HCT116 (cell line): ENCODE measurements around the gene PRDM8. TPM values are rescaled to one million over a fixed set of nuclear protein-coding genes. Genes with fewer than 3 reads are reported as not detected.

ENCODE experiments used
- ATAC-seq: fragments of 200-7000 bp; cut with Tn5 transposase; 2 replicates; pipeline ENCODE4 v1.9.1; 2020; ENCODE audit warnings: mild to moderate bottlenecking, moderate library complexity
- BruUV-seq: library from RNA; stranded (reverse); fragments of 400-500 nt; replicated peaks from 2 replicates; lab custom pipeline; 2021; lab: Mats Ljungman, UMichigan
- CTCF ChIA-PET: fragments of 300-600 bp; sonication (Branson Sonifier 250); formaldehyde crosslinking; loops from one replicate; lab custom pipeline; 2021; ENCODE audit warnings: antibody characterized with exemption; lab: Charles Lee
- POLR2A ChIA-PET: fragments of 300-600, 350-600 bp; sonication (Branson Sonifier 250); formaldehyde crosslinking; loops from one replicate; lab custom pipeline; 2021; ENCODE audit warnings: antibody characterized with exemption; lab: Charles Lee
- RAD21 ChIA-PET, 2 experiments: fragments of 300-600 bp; sonication (Branson Sonifier 250); formaldehyde crosslinking; loops; one replicate each; lab custom pipeline; 2023; ENCODE audit warnings: low total read pairs in 2 of 2; ENCODE audit not compliant: uncharacterized antibody in 2 of 2, unreplicated experiment in 2 of 2, low non-redundant PET in 1 of 2; lab: Charles Lee
- DNase-seq: peaks from one replicate; pipeline ENCODE4 v3.0.0-alpha.2; 2010; ENCODE audit warnings: low read depth, low spot score
- H2AFZ ChIP-seq: fragments of 200-600 bp; shearing (Covaris generic), sonication (generic); 2 replicates; pipeline ENCODE4 v1.6.1; 2017; ENCODE audit warnings: low read depth, mixed run types, mixed read lengths, antibody characterized with exemption, low read length; ENCODE audit not compliant: poor library complexity, severe bottlenecking
- H3K27ac ChIP-seq: 2 replicates; pipeline ENCODE4 v1.5.1; 2012; ENCODE audit warnings: low read depth, low read length
- H3K27me3 ChIP-seq: fragments of 200-600 bp; sonication (generic); 2 replicates; pipeline ENCODE4 v1.6.1; 2016; ENCODE audit warnings: mixed run types, low read length, mixed read lengths; ENCODE audit not compliant: insufficient read depth
- H3K36me3 ChIP-seq, 2 experiments: fragments of 200-500 bp in 1 of 2; fragments of 200-600 bp in 1 of 2; sonication (Bioruptor generic) in 1 of 2; sonication (generic) in 1 of 2; 2 replicates each; pipeline versions ENCODE4 v1.5.1 to v1.6.1; 2014 to 2016; ENCODE audit warnings: low read length in 2 of 2, inconsistent platforms in 1 of 2, mixed read lengths in 1 of 2, mixed run types in 1 of 2; ENCODE audit not compliant: insufficient read depth in 2 of 2, control insufficient read depth in 1 of 2
- H3K4me1 ChIP-seq, 2 experiments: fragments of 200-600 bp in 1 of 2; sonication (generic) in 1 of 2; 2 replicates each; pipeline versions ENCODE4 v1.5.1 to v1.6.1; 2012 to 2017; ENCODE audit warnings: low read length in 2 of 2, inconsistent platforms in 1 of 2, mild to moderate bottlenecking in 1 of 2, mixed read lengths in 1 of 2, mixed run types in 1 of 2, moderate library complexity in 1 of 2; ENCODE audit not compliant: insufficient read depth in 2 of 2, control insufficient read depth in 1 of 2
- H3K4me2 ChIP-seq: fragments of 200-600 bp; sonication (generic); 2 replicates; pipeline ENCODE4 v1.6.1; 2017; ENCODE audit warnings: mixed run types, low read length, mixed read lengths
- H3K4me3 ChIP-seq, 2 experiments: fragments of 200-600 bp in 1 of 2; sonication (generic) in 1 of 2; replicated peaks in 1 of 2; 2 replicates each; pipeline ENCODE4 v1.5.1; 2011 to 2016; ENCODE audit warnings: low read length in 2 of 2, control low read depth in 1 of 2, low read depth in 1 of 2, mild to moderate bottlenecking in 1 of 2, mixed read lengths in 1 of 2, mixed run types in 1 of 2
- H3K79me2 ChIP-seq: fragments of 200-600 bp; sonication (generic); 2 replicates; pipeline ENCODE4 v1.6.1; 2017; ENCODE audit warnings: mild to moderate bottlenecking, mixed run types, low read length, moderate library complexity, mixed read lengths; ENCODE audit not compliant: insufficient read depth
- H3K9ac ChIP-seq: fragments of 200-600 bp; sonication (generic); 2 replicates; pipeline ENCODE4 v1.6.1; 2016; ENCODE audit warnings: low read length, mixed read lengths
- H3K9me2 ChIP-seq: fragments of 200-600 bp; sonication (generic), shearing (Covaris generic); 2 replicates; pipeline ENCODE4 v1.6.1; 2017; ENCODE audit warnings: mixed run types, mild to moderate bottlenecking, moderate library complexity; ENCODE audit not compliant: insufficient read depth
- H3K9me3 ChIP-seq, 2 experiments: fragments of 200-500 bp in 1 of 2; fragments of 200-600 bp in 1 of 2; sonication (Bioruptor generic) in 1 of 2; sonication (generic) in 1 of 2; 2 replicates each; pipeline ENCODE4 v1.6.1; 2014 to 2017; ENCODE audit warnings: low read length in 2 of 2, mixed read lengths in 2 of 2, inconsistent platforms in 1 of 2, low read depth in 1 of 2, mild to moderate bottlenecking in 1 of 2, mixed run types in 1 of 2, moderate library complexity in 1 of 2; ENCODE audit not compliant: control insufficient read depth in 1 of 2, insufficient read depth in 1 of 2
- H4K20me1 ChIP-seq: fragments of 200-600 bp; sonication (generic), shearing (Covaris generic); 2 replicates; pipeline ENCODE4 v1.6.1; 2017; ENCODE audit warnings: mixed run types, mild to moderate bottlenecking, moderate library complexity; ENCODE audit not compliant: insufficient read depth
- CEBPB ChIP-seq: IDR thresholded peaks from 2 replicates; pipeline ENCODE4 v1.6.1; 2012; ENCODE audit warnings: low read depth
- EGR1 ChIP-seq: IDR thresholded peaks from 2 replicates; pipeline ENCODE4 v1.6.1; 2012; ENCODE audit warnings: low read depth
- ELF1 ChIP-seq: IDR thresholded peaks from 2 replicates; pipeline ENCODE4 v1.6.1; 2012; ENCODE audit warnings: low read depth, borderline replicate concordance
- EZH2 ChIP-seq: fragments of 200-600 bp; sonication (generic); IDR thresholded peaks from 2 replicates; pipeline ENCODE4 v1.6.1; 2017; ENCODE audit warnings: antibody characterized with exemption, mixed run types
- FOSL1 ChIP-seq: IDR thresholded peaks from 2 replicates; pipeline ENCODE4 v1.6.1; 2012; ENCODE audit warnings: low read depth
- JUND ChIP-seq: IDR thresholded peaks from 2 replicates; pipeline ENCODE4 v1.6.1; 2012
- POLR2AphosphoS5 ChIP-seq: IDR thresholded peaks from 2 replicates; pipeline ENCODE4 v1.6.1; 2011; ENCODE audit warnings: mild to moderate bottlenecking, low read depth, low read length, moderate library complexity
- RAD21 ChIP-seq: IDR thresholded peaks from 2 replicates; pipeline ENCODE4 v1.6.1; 2012; ENCODE audit warnings: low read depth, mild to moderate bottlenecking
- SIN3A ChIP-seq: IDR thresholded peaks from 2 replicates; pipeline ENCODE4 v1.6.1; 2012; ENCODE audit warnings: low read depth
- SRF ChIP-seq: IDR thresholded peaks from 2 replicates; pipeline ENCODE4 v1.6.1; 2012; ENCODE audit warnings: low read depth
- TCF7L2 ChIP-seq: IDR thresholded peaks from 2 replicates; pipeline ENCODE4 v1.7.0; 2011; ENCODE audit warnings: borderline replicate concordance, inconsistent platforms; ENCODE audit not compliant: insufficient read depth, insufficient read length; ENCODE audit errors: extremely low read depth
- ZBTB33 ChIP-seq: IDR thresholded peaks from 2 replicates; pipeline ENCODE4 v1.6.1; 2011; ENCODE audit warnings: mild to moderate bottlenecking, low read length, moderate library complexity; ENCODE audit not compliant: insufficient replicate concordance; ENCODE audit errors: extremely low read depth
- ZFX ChIP-seq: fragments of 450-650 bp; IDR thresholded peaks from 2 replicates; pipeline ENCODE4 v1.6.1; 2017
- ZNF274 ChIP-seq: fragments of 200-500 bp; sonication (Bioruptor generic); IDR thresholded peaks from 2 replicates; pipeline ENCODE4 v1.6.1; 2014; ENCODE audit warnings: mild to moderate bottlenecking, low read depth, low read length, inconsistent platforms
- intact Hi-C: fragments of 100-400 bp; cut with micrococcal nuclease; formaldehyde crosslinking; loops from 2 replicates; pipeline ENCODE4 v1.10.0; 2022
- total RNA-seq: library from RNA; stranded (reverse); gene quantifications from one replicate; pipeline ENCODE4 v1.2.1, GENCODE V29; 2021; ENCODE audit not compliant: unreplicated experiment
- TF ChIP-seq, protein P1 (sequence below): IDR thresholded peaks from 2 replicates; pipeline ENCODE4 v1.6.1; 2012; ENCODE audit warnings: low read depth
- TF ChIP-seq, protein P2 (sequence below): IDR thresholded peaks from 2 replicates; pipeline ENCODE4 v1.6.1; 2012
- TF ChIP-seq, protein P3 (sequence below), 3 experiments: fragments of 200-600 bp in 1 of 3; sonication (generic) in 1 of 3; IDR thresholded peaks in 2 of 3; conservative IDR thresholded peaks in 1 of 3; 2 replicates each; pipeline ENCODE4 v1.5.1; 2012 to 2017; ENCODE audit warnings: low read depth in 2 of 3, low read length in 2 of 3, antibody characterized with exemption in 1 of 3, borderline replicate concordance in 1 of 3, control low read depth in 1 of 3, mild to moderate bottlenecking in 1 of 3, mixed read lengths in 1 of 3, mixed run types in 1 of 3, moderate library complexity in 1 of 3; ENCODE audit not compliant: insufficient read depth in 1 of 3

PRDM8 gene
- total RNA-seq, 1 experiment from 2014 or later: 1.4 TPM

GRCh38 chr4:80198441-80198837 is 1.1 kb downstream of the PRDM8 start:
- Histone ChIP-seq H3K27ac (no peak overlapping the region), H3K9ac (no peak overlapping the region), H3K9me3 (no peaks in the 10 kb centered on the region), H3K4me1 (peaks cover 2 to 11% of the 10 kb centered on the region in 2 experiments; a peak in 3 of 4 replicates), H2AFZ (no peak overlapping the region), H3K4me2 (no peak overlapping the region), H3K4me3 (no peak overlapping the region), H3K9me2 (no peaks in the 10 kb centered on the region), H4K20me1 (no peaks in the 10 kb centered on the region), H3K79me2 (no peaks in the 10 kb centered on the region), H3K36me3 (no peaks in the 10 kb centered on the region), H3K27me3 (no peaks in the 10 kb centered on the region)
- DNase-seq (no peak), ATAC-seq (no peak)
- POLR2A ChIA-PET: no interaction called here
- BruUV-seq: no TSS peak
- intact Hi-C loops: no loop called here
- TF ChIP-seq TCF7L2: no peak
- no peak for TF ChIP-seq SIN3A
- no peak for TF ChIP-seq EZH2
- TF ChIP-seq ZNF274: no peak
- no peak for TF ChIP-seq ELF1
- TF ChIP-seq RAD21: no peak
- TF ChIP-seq ZFX: no peak
- TF ChIP-seq FOSL1: no peak
- TF ChIP-seq CEBPB: no peak
- no peak for TF ChIP-seq SRF
- TF ChIP-seq POLR2AphosphoS5: no peak
- no peak for TF ChIP-seq JUND
- TF ChIP-seq ZBTB33: no peak
- TF ChIP-seq, protein P1, sequence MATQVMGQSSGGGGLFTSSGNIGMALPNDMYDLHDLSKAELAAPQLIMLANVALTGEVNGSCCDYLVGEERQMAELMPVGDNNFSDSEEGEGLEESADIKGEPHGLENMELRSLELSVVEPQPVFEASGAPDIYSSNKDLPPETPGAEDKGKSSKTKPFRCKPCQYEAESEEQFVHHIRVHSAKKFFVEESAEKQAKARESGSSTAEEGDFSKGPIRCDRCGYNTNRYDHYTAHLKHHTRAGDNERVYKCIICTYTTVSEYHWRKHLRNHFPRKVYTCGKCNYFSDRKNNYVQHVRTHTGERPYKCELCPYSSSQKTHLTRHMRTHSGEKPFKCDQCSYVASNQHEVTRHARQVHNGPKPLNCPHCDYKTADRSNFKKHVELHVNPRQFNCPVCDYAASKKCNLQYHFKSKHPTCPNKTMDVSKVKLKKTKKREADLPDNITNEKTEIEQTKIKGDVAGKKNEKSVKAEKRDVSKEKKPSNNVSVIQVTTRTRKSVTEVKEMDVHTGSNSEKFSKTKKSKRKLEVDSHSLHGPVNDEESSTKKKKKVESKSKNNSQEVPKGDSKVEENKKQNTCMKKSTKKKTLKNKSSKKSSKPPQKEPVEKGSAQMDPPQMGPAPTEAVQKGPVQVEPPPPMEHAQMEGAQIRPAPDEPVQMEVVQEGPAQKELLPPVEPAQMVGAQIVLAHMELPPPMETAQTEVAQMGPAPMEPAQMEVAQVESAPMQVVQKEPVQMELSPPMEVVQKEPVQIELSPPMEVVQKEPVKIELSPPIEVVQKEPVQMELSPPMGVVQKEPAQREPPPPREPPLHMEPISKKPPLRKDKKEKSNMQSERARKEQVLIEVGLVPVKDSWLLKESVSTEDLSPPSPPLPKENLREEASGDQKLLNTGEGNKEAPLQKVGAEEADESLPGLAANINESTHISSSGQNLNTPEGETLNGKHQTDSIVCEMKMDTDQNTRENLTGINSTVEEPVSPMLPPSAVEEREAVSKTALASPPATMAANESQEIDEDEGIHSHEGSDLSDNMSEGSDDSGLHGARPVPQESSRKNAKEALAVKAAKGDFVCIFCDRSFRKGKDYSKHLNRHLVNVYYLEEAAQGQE: no peak
- TF ChIP-seq, protein P2, sequence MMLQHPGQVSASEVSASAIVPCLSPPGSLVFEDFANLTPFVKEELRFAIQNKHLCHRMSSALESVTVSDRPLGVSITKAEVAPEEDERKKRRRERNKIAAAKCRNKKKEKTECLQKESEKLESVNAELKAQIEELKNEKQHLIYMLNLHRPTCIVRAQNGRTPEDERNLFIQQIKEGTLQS: no peak
- TF ChIP-seq, protein P3, sequence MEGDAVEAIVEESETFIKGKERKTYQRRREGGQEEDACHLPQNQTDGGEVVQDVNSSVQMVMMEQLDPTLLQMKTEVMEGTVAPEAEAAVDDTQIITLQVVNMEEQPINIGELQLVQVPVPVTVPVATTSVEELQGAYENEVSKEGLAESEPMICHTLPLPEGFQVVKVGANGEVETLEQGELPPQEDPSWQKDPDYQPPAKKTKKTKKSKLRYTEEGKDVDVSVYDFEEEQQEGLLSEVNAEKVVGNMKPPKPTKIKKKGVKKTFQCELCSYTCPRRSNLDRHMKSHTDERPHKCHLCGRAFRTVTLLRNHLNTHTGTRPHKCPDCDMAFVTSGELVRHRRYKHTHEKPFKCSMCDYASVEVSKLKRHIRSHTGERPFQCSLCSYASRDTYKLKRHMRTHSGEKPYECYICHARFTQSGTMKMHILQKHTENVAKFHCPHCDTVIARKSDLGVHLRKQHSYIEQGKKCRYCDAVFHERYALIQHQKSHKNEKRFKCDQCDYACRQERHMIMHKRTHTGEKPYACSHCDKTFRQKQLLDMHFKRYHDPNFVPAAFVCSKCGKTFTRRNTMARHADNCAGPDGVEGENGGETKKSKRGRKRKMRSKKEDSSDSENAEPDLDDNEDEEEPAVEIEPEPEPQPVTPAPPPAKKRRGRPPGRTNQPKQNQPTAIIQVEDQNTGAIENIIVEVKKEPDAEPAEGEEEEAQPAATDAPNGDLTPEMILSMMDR (IDR thresholded peaks at IDR 0.05 in 2 of 3, conservative IDR thresholded peaks at IDR 0.05 in 1 of 3; ENCODE audit: borderline replicate concordance in 1 of 3, insufficient read depth in 1 of 3, low read depth in 2 of 3, low read length in 2 of 3): no peak
- no peak for TF ChIP-seq EGR1
- CTCF ChIA-PET: interaction anchor here (0.6 kb wide), 1 partner anchor 14 kb away, joined by 4 read pairs; no protein-coding TSS in a partner anchor
- RAD21 ChIA-PET: no interaction called here
